Activated CD4-positive, CD25-positive, alpha-beta regulatory T cell treated with anti-CD3 and anti-CD28 coated beads, Interleukin-2, amount 50 U/mL, for 16 hours (primary cell): ENCODE data around the gene CHD1.

Source experiments
- DNase-seq: peaks from one replicate; pipeline ENCODE4 v3.0.0-alpha.2; 2020; ENCODE audit warnings: low read depth, low spot score

Gene CHD1

GRCh38 chr5:98813755-98814154 lies 115.1 kb downstream of the CHD1 start:
- DNase-seq, result no peak

- no peak for DNase-seq
Measured at GRCh38 chr5:98810206-98810605, 118.6 kb downstream of the CHD1 start.

GRCh38 chr5:98807806-98808205 lies 121.0 kb downstream of the CHD1 start:
- DNase-seq, result no peak

GRCh38 chr5:98805070-98805469 lies 123.7 kb downstream of the CHD1 start:
- no peak for DNase-seq

GRCh38 chr5:98804066-98804465 lies 124.7 kb downstream of the CHD1 start:
- no peak for DNase-seq
